Mucosa of stomach (tissue), 1 donor: Measurements from ENCODE around the gene CHD5.

ENCODE experiments used
- H3K27me3 ChIP-seq: one replicate; pipeline ENCODE4 v1.7.0; 2013; ENCODE audit warnings: mild to moderate bottlenecking, low read length; ENCODE audit not compliant: control insufficient read depth, insufficient read depth
- H3K36me3 ChIP-seq: one replicate; pipeline ENCODE4 v1.7.0; 2013; ENCODE audit warnings: low read length; ENCODE audit not compliant: control insufficient read depth, insufficient read depth
- H3K4me1 ChIP-seq: one replicate; pipeline ENCODE4 v1.7.0; 2013; ENCODE audit warnings: mild to moderate bottlenecking, low read length; ENCODE audit not compliant: control insufficient read depth, insufficient read depth
- H3K4me3 ChIP-seq: one replicate; pipeline ENCODE4 v1.7.0; 2013; ENCODE audit warnings: low read length
- H3K9ac ChIP-seq: one replicate; pipeline ENCODE4 v1.7.0; 2013; ENCODE audit warnings: mild to moderate bottlenecking, low read length, moderate library complexity
- H3K9me3 ChIP-seq: one replicate; pipeline ENCODE4 v1.7.0; 2013; ENCODE audit warnings: mild to moderate bottlenecking, low read length, moderate library complexity; ENCODE audit not compliant: control insufficient read depth
- donor health status: Pancreatic carcinoma.

Gene CHD5

GRCh38 chr1:6109688-6110087 lies 70.4 kb downstream of the CHD5 start:
- Histone ChIP-seq H3K4me3 (no peak overlapping the region), H3K4me1 (no peaks in the 10 kb centered on the region), H3K9ac (no peak overlapping the region), H3K27me3 (peaks cover 13% of the 10 kb centered on the region), H3K36me3 (no peaks in the 10 kb centered on the region), H3K9me3 (no peaks in the 10 kb centered on the region)

GRCh38 chr1:6108937-6109614 lies 71.0 kb downstream of the CHD5 start:
- Histone ChIP-seq H3K4me3 (no peak overlapping the region), H3K27me3 (peaks cover 13% of the 10 kb centered on the region), H3K9ac (no peak overlapping the region)

GRCh38 chr1:6108476-6108875 lies 71.6 kb downstream of the CHD5 start:
- no peaks in the 10 kb centered on the region for H3K9me3 ChIP-seq
- H3K27me3 ChIP-seq: peaks cover 13% of the 10 kb centered on the region
- H3K4me3 ChIP-seq: no peak overlapping the region
- no peak overlapping the region for H3K9ac ChIP-seq
- H3K4me1 ChIP-seq: no peaks in the 10 kb centered on the region
- H3K36me3 ChIP-seq: no peaks in the 10 kb centered on the region

More at GRCh38 chr1:6108937-6109614, 71.0 kb downstream of the CHD5 start:
- Histone ChIP-seq H3K36me3 (no peaks in the 10 kb centered on the region), H3K9me3 (no peaks in the 10 kb centered on the region), H3K4me1 (no peaks in the 10 kb centered on the region)

- Histone ChIP-seq H3K4me3 (no peak overlapping the region), H3K4me1 (no peaks in the 10 kb centered on the region), H3K9me3 (no peaks in the 10 kb centered on the region), H3K36me3 (no peaks in the 10 kb centered on the region), H3K27me3 (peaks cover 13% of the 10 kb centered on the region), H3K9ac (no peak overlapping the region)
Observed at GRCh38 chr1:6107409-6108356, 72.4 kb downstream of the CHD5 start.

- no peaks in the 10 kb centered on the region for H3K36me3 ChIP-seq
- no peak overlapping the region for H3K9ac ChIP-seq
- peaks cover 8% of the 10 kb centered on the region for H3K27me3 ChIP-seq
- no peak overlapping the region for H3K4me3 ChIP-seq
- no peaks in the 10 kb centered on the region for H3K9me3 ChIP-seq
- H3K4me1 ChIP-seq: no peaks in the 10 kb centered on the region
Observed at GRCh38 chr1:6106977-6107376, 73.1 kb downstream of the CHD5 start.

GRCh38 chr1:6106321-6106731 lies 73.8 kb downstream of the CHD5 start:
- H3K27me3 ChIP-seq: peaks cover 6% of the 10 kb centered on the region
- H3K36me3 ChIP-seq: no peaks in the 10 kb centered on the region

GRCh38 chr1:6105763-6106162 lies 74.4 kb downstream of the CHD5 start:
- no peak overlapping the region for H3K9ac ChIP-seq
- H3K9me3 ChIP-seq: no peaks in the 10 kb centered on the region
- H3K4me3 ChIP-seq: no peak overlapping the region
- H3K27me3 ChIP-seq: peaks cover 6% of the 10 kb centered on the region
- no peaks in the 10 kb centered on the region for H3K4me1 ChIP-seq
- no peaks in the 10 kb centered on the region for H3K36me3 ChIP-seq

More at GRCh38 chr1:6106321-6106731, 73.8 kb downstream of the CHD5 start:
- no peak overlapping the region for H3K4me3 ChIP-seq
- no peaks in the 10 kb centered on the region for H3K4me1 ChIP-seq
- no peak overlapping the region for H3K9ac ChIP-seq
- H3K9me3 ChIP-seq: no peaks in the 10 kb centered on the region

GRCh38 chr1:6105218-6105679 lies 74.9 kb downstream of the CHD5 start:
- Histone ChIP-seq H3K27me3 (peaks cover 6% of the 10 kb centered on the region), H3K4me3 (no peak overlapping the region), H3K36me3 (no peaks in the 10 kb centered on the region), H3K9me3 (no peaks in the 10 kb centered on the region), H3K9ac (no peak overlapping the region), H3K4me1 (no peaks in the 10 kb centered on the region)

GRCh38 chr1:6104631-6105030 lies 75.5 kb downstream of the CHD5 start:
- no peak overlapping the region for H3K4me3 ChIP-seq
- no peaks in the 10 kb centered on the region for H3K9me3 ChIP-seq
- no peaks in the 10 kb centered on the region for H3K36me3 ChIP-seq
- H3K9ac ChIP-seq: no peak overlapping the region
- H3K4me1 ChIP-seq: no peaks in the 10 kb centered on the region
- H3K27me3 ChIP-seq: peaks cover 6% of the 10 kb centered on the region

- Histone ChIP-seq H3K4me1 (no peaks in the 10 kb centered on the region), H3K9me3 (no peaks in the 10 kb centered on the region), H3K9ac (no peak overlapping the region), H3K4me3 (no peak overlapping the region), H3K27me3 (peaks cover 6% of the 10 kb centered on the region), H3K36me3 (no peaks in the 10 kb centered on the region)
Observed at GRCh38 chr1:6103854-6104530, 76.1 kb downstream of the CHD5 start.

GRCh38 chr1:6103111-6103853 lies 76.8 kb downstream of the CHD5 start:
- H3K4me1 ChIP-seq: no peaks in the 10 kb centered on the region
- H3K9me3 ChIP-seq: no peaks in the 10 kb centered on the region
- H3K36me3 ChIP-seq: no peaks in the 10 kb centered on the region
- no peak overlapping the region for H3K4me3 ChIP-seq
- no peak overlapping the region for H3K9ac ChIP-seq
- H3K27me3 ChIP-seq: peaks cover 6% of the 10 kb centered on the region
